OCI-M1 (cell line): Measurements from ENCODE around the gene GUCA1A.
"Not testable (repeated sequence)": the region's sequence is repeated elsewhere in the genome, so short reads cannot be mapped to it uniquely, and the experiment has no call there.

Source experiments
- DNase-seq: peaks from one replicate; lab custom pipeline; 2025; lab: John Stamatoyannopoulos, UW

The GUCA1A gene

GRCh38 chr6:42147138-42147562 is 26.0 kb upstream of the GUCA1A start:
- no peak for DNase-seq

GRCh38 chr6:42148058-42148457 is 25.1 kb upstream of the GUCA1A start:
- DNase-seq: no peak

- no peak for DNase-seq
These were observed 22.9 kb upstream of the GUCA1A start for GRCh38 chr6:42150254-42150653.

DNA sequence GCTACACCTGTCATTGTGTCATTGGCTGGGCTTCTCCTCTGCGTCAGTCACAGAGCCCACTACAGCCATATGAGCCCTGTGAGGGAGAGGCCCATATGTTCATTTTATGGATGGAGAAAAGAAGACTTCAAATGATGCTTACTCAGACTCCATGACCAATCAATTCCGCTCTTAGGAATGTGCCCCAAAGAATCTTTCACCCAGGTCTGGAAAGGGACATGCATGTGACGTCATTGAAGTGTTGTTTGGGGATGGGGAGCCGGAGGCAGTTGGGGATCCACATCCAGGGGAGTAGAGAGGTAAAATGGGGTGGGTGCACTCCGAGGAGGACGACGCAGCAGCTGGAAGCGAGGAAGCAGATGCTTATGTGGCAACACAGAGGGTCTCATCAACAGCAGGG is 21.1 kb upstream of the GUCA1A start:
- DNase-seq: no peak

GRCh38 chr6:42152528-42153213 is 20.5 kb upstream of the GUCA1A start:
- DNase-seq: not testable (repeated sequence)

DNA sequence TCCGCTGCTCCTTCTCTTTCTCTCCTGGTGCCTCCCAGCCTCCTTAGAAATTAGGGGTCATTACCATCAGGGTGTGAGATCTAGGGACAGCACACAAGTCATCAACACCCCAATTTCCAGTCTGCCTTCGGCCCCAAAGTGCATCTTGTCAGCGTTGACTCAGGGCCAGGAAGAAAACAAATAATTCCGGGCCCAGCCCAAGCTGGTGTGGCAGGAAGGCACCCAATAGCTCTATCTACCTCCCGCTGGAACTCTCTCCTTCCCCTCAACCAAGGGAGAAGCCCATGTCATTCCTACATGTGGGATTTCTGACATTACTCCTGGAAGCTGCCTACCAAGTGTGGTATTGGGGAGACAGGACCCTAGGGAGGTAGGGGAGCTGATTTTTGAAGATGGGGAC is 19.2 kb upstream of the GUCA1A start:
- no peak for DNase-seq

DNA sequence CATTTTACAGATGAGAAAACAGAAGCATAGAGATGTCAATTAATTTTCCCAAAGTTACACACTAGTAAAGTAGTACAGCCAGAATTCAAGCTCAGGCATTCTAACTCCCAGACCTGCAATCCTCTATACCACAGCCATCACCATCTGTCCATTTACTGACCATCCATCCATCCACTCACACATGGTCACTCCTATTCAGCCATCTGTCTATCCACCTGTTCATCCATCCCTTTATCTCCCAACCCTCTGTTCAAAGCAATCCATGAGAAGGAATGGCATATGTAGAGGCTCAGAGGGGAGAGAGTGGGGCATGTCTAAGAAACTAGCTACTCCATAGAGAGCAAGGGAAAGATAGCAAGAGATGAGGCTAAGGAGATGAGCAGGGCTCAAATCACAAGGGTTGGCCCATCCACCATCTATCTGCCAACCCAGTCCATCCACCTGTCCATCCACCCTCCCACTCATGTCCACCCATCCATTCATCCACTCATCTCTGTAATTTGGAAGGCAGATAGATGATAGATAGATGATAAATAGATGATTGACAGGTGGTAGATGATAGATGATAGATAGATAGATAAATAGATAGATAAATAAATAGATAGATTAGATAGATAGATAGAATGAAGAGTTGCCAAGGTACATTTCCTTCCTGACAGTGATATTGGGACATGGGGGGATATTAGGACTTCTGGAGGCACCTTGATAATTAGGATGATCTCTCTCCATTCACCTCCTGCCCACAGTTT is 18.5 kb upstream of the GUCA1A start:
- DNase-seq: no peak

DNA sequence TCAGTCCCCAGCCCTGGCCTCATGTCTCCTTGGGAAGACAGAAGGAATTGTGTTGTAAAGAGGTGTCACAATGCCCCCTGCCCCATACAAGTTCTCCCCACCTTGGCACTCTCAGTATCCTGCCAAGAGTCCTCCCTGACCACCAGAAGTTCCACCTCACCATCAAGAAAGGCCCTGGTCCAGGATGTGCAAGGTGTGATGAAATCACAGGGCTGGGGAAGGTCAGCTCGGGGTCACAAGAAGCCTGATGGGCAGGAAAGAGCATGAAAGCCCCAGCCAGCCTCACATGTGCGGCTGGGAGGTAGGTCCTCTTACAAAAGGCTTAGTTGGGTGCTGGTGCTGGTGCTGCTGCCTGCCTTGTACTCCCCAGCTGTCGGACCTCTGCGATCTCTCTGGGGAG is 17.9 kb upstream of the GUCA1A start:
- DNase-seq: no peak

DNA sequence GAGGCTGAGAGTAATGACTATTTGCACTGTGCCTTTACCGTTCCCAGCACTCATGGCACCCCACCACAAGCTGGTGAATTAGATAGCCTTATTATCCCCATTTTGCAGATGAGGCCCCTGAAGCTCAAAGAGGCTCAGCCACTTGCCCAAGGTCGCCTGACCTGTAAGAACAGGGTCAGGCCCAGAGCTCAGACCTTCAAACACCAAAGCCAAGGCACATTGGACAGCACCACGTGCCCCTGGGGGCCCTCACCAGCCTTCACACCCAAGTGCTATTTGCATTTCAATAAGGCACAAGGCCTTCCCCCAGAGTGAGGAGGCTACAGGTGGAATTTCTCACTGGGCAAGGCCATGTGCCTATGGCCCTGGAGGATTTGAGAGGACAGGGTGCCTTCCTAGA is 16.5 kb upstream of the GUCA1A start:
- no peak for DNase-seq

GRCh38 chr6:42158011-42158410 is 15.2 kb upstream of the GUCA1A start:
- no peak for DNase-seq

GRCh38 chr6:42158631-42159030 is 14.5 kb upstream of the GUCA1A start:
- DNase-seq: no peak

DNA sequence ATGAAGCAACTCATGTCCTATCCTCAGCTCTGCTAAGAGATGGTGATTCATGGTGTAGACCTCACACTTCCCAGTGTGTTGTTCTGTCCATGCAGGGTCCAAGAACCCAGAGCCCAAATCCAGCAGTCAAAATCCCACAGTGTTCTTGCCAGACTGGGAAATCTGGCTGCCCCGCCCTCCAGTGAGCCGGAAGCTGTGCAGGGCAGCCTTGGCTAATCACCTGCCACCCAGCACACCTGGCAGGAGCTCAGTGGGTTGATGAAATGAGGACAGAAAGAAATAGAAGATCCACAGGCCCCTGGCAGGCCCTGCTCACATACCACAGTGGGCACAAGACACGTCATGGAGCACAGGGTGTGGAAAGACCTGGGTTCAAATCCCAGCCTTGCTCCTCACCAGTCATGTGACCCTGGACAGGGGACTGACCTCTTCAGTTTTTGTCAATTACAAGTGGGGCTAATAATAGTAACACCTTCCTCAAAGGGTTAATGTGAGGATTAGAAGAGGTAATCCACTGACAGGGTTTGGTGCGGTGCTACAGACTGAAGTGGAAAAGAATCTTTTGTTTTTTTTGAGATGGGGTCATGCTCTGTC is 13.6 kb upstream of the GUCA1A start:
- no peak for DNase-seq

DNA sequence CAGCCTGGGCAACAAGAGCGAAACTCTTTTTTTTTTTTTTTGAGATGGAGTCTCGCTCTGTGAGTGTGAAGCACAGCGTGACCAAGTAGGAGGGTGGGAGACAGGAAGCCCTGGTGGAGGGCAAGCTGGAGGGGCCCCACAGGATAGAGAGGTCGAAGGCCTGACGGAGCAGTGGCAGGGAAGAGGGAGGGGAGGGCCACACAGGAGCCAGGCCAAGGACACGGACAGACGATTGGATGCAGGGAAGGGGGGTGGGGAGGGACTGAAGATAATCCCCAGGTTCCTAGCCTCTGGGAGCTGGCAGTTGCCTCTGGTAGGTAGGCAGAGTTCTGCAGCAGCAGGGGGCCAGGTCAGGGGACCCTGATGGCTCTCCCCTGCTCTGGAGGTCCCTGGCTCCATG is 10.8 kb upstream of the GUCA1A start:
- no peak for DNase-seq

- no peak for DNase-seq
These were observed 10.4 kb upstream of the GUCA1A start for GRCh38 chr6:42162812-42163211.

GRCh38 chr6:42163981-42164380 is 9.2 kb upstream of the GUCA1A start:
- no peak for DNase-seq

GRCh38 chr6:42165016-42165415 is 8.1 kb upstream of the GUCA1A start:
- DNase-seq: no peak

GRCh38 chr6:42166444-42167141 is 6.6 kb upstream of the GUCA1A start:
- peak; percentile 95 for DNase-seq

GRCh38 chr6:42168650-42169049 is 4.5 kb upstream of the GUCA1A start:
- no peak for DNase-seq

DNA sequence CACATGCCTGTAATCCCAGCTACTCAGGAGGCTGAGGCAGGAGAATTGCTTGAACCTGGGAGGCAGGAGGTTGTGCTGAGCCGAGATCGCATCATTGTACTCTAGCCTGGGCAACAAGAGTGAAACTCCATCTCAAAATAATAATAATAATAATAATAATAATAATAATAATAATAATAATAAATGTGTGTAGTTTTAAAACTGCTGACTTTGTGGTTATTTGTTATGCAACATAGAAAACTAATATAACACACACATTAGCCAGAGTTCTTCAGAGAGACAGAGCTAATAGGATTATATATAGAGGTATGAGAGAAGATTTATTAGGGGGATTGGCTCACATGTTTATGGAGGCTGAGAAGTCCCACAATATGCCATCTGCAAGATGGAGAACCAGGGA is 3.4 kb upstream of the GUCA1A start:
- DNase-seq: not testable (repeated sequence)

GRCh38 chr6:42171813-42172581 is 1.2 kb upstream of the GUCA1A start:
- DNase-seq: no peak

DNA sequence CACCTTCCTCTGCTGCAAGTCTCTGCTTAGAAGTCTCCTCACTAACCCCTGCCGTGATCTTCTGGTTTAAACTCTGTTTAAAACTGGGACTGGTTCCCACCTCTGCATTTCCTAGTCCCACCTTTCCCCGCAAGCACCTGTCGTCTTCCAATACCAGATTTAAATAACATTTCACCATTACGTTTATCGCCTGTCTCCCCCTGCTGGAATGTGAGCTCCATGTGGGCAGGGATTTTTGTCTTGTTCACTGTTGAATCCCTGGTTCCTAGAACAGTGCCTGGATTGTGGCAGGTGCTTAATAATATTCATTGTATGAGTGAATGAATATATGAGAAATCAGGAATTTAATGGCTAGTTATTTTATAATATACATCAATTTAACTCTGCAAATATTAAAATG is 2.7 kb downstream of the GUCA1A start:
- no peak for DNase-seq

GRCh38 chr6:42176981-42177380 is 3.8 kb downstream of the GUCA1A start:
- DNase-seq: no peak
